H1 (cell line): ENCODE measurements around the gene MRPL45.

Experiments used
- CBX8 ChIP-seq: fragments of 300-800, 300-1000 bp; sonication (generic); IDR thresholded peaks from 2 replicates; pipeline ENCODE4 v1.7.1; 2016; ENCODE audit warnings: low read depth, low read length, borderline replicate concordance
- CEBPB ChIP-seq: IDR thresholded peaks from 2 replicates; pipeline ENCODE4 v1.6.1; 2012; ENCODE audit warnings: low read depth, low read length
- CTCF ChIP-seq, 3 experiments: IDR thresholded peaks; 1 replicate in 2 of 3; 2 replicates in 1 of 3; pipeline versions ENCODE4 v1.5.1 to v1.6.1; 2011; ENCODE audit warnings: low read length in 3 of 3, mild to moderate bottlenecking in 3 of 3, inconsistent platforms in 2 of 3, low read depth in 1 of 3, moderate library complexity in 1 of 3; ENCODE audit not compliant: insufficient read depth in 1 of 3; ENCODE audit errors: control extremely low read depth in 1 of 3
- EGR1 ChIP-seq: IDR thresholded peaks from 2 replicates; pipeline ENCODE4 v1.6.1; 2011; ENCODE audit warnings: low read depth, low read length, borderline replicate concordance
- HDAC6 ChIP-seq: IDR thresholded peaks from one replicate; pipeline ENCODE4 v1.7.1; 2012; ENCODE audit warnings: low read depth, mild to moderate bottlenecking, inconsistent platforms, low read length, moderate library complexity
- JUN ChIP-seq: IDR thresholded peaks from 2 replicates; pipeline ENCODE4 v1.6.1; 2011; ENCODE audit warnings: low read depth, mild to moderate bottlenecking, improper control_type of control experiment, low read length
- POLR2A ChIP-seq, 2 experiments: IDR thresholded peaks; 1 replicate in 1 of 2; 2 replicates in 1 of 2; pipeline ENCODE4 v1.6.1; 2011; ENCODE audit warnings: low read depth in 2 of 2, low read length in 2 of 2, mild to moderate bottlenecking in 2 of 2; ENCODE audit errors: control extremely low read depth in 1 of 2
- RFX5 ChIP-seq: IDR thresholded peaks from 2 replicates; pipeline ENCODE4 v1.6.1; 2011; ENCODE audit warnings: low read depth, low read length, improper control_type of control experiment, borderline replicate concordance
- SP2 ChIP-seq: IDR thresholded peaks from 2 replicates; pipeline ENCODE4 v1.6.1; 2012; ENCODE audit warnings: mild to moderate bottlenecking, low read length, inconsistent platforms
- SUZ12 ChIP-seq: fragments of 200-600 bp; sonication (generic); IDR thresholded peaks from 2 replicates; pipeline ENCODE4 v1.6.1; 2012; ENCODE audit warnings: mild to moderate bottlenecking, inconsistent platforms, low read length, moderate library complexity, mixed read lengths
- TAF1 ChIP-seq: IDR thresholded peaks from 2 replicates; pipeline ENCODE4 v1.6.1; 2011; ENCODE audit warnings: mild to moderate bottlenecking, low read depth, low read length
- YY1 ChIP-seq: IDR thresholded peaks from 2 replicates; pipeline ENCODE4 v1.6.1; 2011; ENCODE audit warnings: low read depth, mild to moderate bottlenecking, low read length

GRCh38 chr17:38322156-38322779 is 25.3 kb downstream of the MRPL45 start:
- TF ChIP-seq CTCF (IDR thresholded peaks at IDR 0.05; ENCODE audit: control extremely low read depth in 1 of 3, insufficient read depth in 1 of 3, low read depth in 1 of 3, low read length in 3 of 3): peak; percentile 58 to 80 (median 70); a peak in 3 of 4 replicates
- TF ChIP-seq SUZ12: no peak
- TF ChIP-seq SP2: no peak
- TF ChIP-seq RFX5: no peak
- TF ChIP-seq YY1: no peak
- TF ChIP-seq EGR1: no peak
- TF ChIP-seq TAF1: no peak
- TF ChIP-seq POLR2A (IDR thresholded peaks at IDR 0.05; ENCODE audit: control extremely low read depth in 1 of 2, low read depth in 2 of 2, low read length in 2 of 2): no peak
- TF ChIP-seq JUN: no peak
- TF ChIP-seq CBX8: no peak
- TF ChIP-seq HDAC6: no peak
- TF ChIP-seq CEBPB: no peak
